Osteocyte (in vitro differentiated cells): ENCODE measurements around the gene SERPING1. TPM values are rescaled to one million over a fixed set of nuclear protein-coding genes. Genes with fewer than 3 reads are reported as not detected.

Source experiments
- DNase-seq: peaks from one replicate; pipeline ENCODE4 v3.0.0; 2021; ENCODE audit warnings: mixed read lengths; ENCODE audit not compliant: unreplicated experiment; ENCODE audit errors: extremely low spot score
- H3K27ac Mint-ChIP-seq: one replicate; pipeline ENCODE4 v1.8.0; 2021; ENCODE audit warnings: mild to moderate bottlenecking, mixed read lengths; ENCODE audit not compliant: unreplicated experiment
- H3K27me3 Mint-ChIP-seq: one replicate; pipeline ENCODE4 v1.8.0; 2021; ENCODE audit warnings: mixed read lengths; ENCODE audit not compliant: unreplicated experiment
- H3K36me3 Mint-ChIP-seq: one replicate; pipeline ENCODE4 v1.8.0; 2021; ENCODE audit warnings: mixed read lengths; ENCODE audit not compliant: unreplicated experiment
- H3K4me1 Mint-ChIP-seq: one replicate; pipeline ENCODE4 v1.8.0; 2021; ENCODE audit warnings: mixed read lengths; ENCODE audit not compliant: unreplicated experiment
- H3K4me3 Mint-ChIP-seq: one replicate; pipeline ENCODE4 v1.8.0; 2021; ENCODE audit warnings: mild to moderate bottlenecking, moderate library complexity, mixed read lengths; ENCODE audit not compliant: unreplicated experiment
- H3K9me3 Mint-ChIP-seq: one replicate; pipeline ENCODE4 v1.8.0; 2021; ENCODE audit warnings: mixed read lengths; ENCODE audit not compliant: unreplicated experiment
- total RNA-seq: library from RNA; stranded (reverse); gene quantifications from 2 replicates; pipeline ENCODE4 v1.2.1, GENCODE V29; 2021
- TF ChIP-seq, protein P1 (sequence below): fragments of 200-600 bp; sonication (generic); IDR thresholded peaks from 2 replicates; pipeline ENCODE4 v1.5.0; 2021; ENCODE audit warnings: antibody characterized with exemption, mild to moderate bottlenecking, moderate library complexity

Gene SERPING1
- total RNA-seq, 1 donor from 2014 or later, result 21.9 TPM

DNA sequence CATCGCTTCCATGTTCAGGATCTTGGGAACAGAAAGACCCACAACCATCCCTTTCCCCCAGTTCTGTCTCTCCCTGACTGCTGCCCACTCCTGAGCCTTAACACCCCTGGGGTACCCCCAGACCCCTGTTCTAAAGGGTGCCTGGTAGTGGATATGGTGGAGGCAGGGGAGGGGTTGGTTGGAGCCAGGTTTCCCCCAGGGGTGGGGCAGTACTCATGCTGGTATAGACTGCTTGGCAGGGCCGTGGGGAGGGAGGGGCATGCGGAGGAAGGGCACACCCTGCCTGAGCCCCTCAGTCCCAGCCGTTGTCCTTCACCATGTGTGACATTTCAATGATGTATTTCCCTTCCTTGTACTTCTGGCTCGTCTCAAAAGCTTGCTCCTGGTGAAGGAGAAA, 48.2 kb downstream of the SERPING1 start:
- H3K4me3 Mint-ChIP-seq, result no peak overlapping the region
- H3K27ac Mint-ChIP-seq, result no peak overlapping the region
- H3K27me3 Mint-ChIP-seq, result peaks cover 57% of the 10 kb centered on the region
- no peaks in the 10 kb centered on the region for H3K36me3 Mint-ChIP-seq
- H3K4me1 Mint-ChIP-seq, result peaks cover 67% of the 10 kb centered on the region
- no peak for DNase-seq
- TF ChIP-seq, protein P1, sequence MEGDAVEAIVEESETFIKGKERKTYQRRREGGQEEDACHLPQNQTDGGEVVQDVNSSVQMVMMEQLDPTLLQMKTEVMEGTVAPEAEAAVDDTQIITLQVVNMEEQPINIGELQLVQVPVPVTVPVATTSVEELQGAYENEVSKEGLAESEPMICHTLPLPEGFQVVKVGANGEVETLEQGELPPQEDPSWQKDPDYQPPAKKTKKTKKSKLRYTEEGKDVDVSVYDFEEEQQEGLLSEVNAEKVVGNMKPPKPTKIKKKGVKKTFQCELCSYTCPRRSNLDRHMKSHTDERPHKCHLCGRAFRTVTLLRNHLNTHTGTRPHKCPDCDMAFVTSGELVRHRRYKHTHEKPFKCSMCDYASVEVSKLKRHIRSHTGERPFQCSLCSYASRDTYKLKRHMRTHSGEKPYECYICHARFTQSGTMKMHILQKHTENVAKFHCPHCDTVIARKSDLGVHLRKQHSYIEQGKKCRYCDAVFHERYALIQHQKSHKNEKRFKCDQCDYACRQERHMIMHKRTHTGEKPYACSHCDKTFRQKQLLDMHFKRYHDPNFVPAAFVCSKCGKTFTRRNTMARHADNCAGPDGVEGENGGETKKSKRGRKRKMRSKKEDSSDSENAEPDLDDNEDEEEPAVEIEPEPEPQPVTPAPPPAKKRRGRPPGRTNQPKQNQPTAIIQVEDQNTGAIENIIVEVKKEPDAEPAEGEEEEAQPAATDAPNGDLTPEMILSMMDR, result no peak
- H3K9me3 Mint-ChIP-seq, result no peaks in the 10 kb centered on the region

DNA sequence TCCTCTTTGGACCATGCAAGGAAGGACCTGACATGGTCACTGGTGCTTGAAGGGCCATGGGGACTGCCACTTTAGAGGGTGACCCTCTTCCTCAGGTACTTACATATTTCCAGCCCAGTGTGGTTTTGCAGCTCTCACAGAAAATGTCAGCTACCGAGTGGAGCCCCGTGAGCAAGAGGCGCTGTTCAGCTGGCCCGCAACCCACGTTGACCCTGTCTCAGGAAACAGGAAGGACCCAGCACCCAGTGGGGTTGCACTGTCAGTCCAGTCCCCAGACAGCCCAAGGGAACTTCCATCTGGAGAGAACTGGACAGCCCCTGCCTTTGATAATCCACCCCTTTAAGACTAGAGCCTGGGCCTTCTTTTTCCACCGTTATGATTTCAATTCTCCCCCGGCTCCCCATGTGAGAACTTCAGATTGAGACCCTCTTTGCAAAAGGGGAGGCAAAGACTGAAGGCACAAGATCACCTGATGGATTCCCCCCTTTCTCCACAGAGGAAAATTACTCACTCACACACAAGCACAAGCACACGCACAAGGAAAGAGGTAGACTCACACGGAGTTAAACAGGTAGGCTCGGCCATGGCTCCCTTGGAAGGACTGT, 48.8 kb downstream of the SERPING1 start:
- Mint-ChIP-seq H3K4me3 (no peak overlapping the region), H3K27ac (no peak overlapping the region), H3K4me1 (peaks cover 61% of the 10 kb centered on the region), H3K9me3 (no peaks in the 10 kb centered on the region), H3K36me3 (no peaks in the 10 kb centered on the region), H3K27me3 (peaks cover 63% of the 10 kb centered on the region)
- TF ChIP-seq, protein P1, result no peak
- DNase-seq, result no peak

DNA sequence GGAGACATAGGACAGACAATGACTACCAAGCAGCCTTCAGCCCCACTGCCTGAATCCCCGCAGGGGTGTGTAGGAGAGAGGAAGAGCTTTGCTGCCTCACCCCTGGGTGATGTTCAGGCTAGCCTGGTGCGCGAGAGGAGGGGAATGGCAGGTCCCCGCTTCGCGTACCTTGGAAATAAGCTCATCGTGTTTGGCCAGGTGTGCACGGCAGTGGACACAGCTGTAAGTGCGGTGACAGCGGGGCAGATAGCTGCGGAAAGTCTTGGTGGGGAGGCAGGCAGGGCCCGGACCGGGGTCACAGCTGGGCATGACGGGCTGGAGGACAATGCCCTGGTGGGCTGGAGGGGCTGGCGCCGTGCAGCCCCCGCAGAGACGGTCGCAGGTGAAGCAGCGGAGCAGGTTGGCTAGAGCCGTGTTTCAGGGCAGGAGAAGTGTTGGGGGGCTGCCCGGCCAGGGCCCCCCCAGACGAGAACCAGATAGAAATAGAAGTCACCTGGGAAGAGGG, 49.4 kb downstream of the SERPING1 start:
- Mint-ChIP-seq H3K27me3 (peaks cover 68% of the 10 kb centered on the region), H3K36me3 (no peaks in the 10 kb centered on the region), H3K4me1 (peaks cover 59% of the 10 kb centered on the region), H3K27ac (no peak overlapping the region), H3K9me3 (no peaks in the 10 kb centered on the region), H3K4me3 (no peak overlapping the region)
- TF ChIP-seq, protein P1, result no peak
- no peak for DNase-seq

DNA sequence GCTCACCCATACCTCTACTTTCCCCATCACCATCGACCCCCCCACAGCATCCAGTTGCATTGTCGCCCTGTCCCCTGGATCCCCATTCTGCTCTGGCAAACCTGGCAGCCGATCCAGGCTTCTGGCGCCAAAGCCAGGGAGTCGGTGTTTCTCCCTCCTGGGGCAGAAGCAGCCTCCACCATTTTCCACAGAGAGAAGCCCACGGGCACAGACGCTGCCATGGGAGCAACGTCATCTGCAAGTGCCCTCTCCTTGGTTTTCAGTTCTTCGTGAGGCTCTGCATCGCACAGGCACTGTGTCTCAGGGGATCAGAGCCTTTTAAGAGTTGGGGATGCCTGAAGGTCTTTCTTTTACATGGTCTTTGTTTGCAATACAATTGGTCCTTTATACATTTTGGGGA, 49.9 kb downstream of the SERPING1 start:
- DNase-seq, result no peak
- no peak overlapping the region for H3K4me3 Mint-ChIP-seq
- peaks cover 68% of the 10 kb centered on the region for H3K27me3 Mint-ChIP-seq
- TF ChIP-seq, protein P1, result no peak
- no peaks in the 10 kb centered on the region for H3K9me3 Mint-ChIP-seq
- no peak overlapping the region for H3K27ac Mint-ChIP-seq
- no peaks in the 10 kb centered on the region for H3K36me3 Mint-ChIP-seq
- peaks cover 59% of the 10 kb centered on the region for H3K4me1 Mint-ChIP-seq

DNA sequence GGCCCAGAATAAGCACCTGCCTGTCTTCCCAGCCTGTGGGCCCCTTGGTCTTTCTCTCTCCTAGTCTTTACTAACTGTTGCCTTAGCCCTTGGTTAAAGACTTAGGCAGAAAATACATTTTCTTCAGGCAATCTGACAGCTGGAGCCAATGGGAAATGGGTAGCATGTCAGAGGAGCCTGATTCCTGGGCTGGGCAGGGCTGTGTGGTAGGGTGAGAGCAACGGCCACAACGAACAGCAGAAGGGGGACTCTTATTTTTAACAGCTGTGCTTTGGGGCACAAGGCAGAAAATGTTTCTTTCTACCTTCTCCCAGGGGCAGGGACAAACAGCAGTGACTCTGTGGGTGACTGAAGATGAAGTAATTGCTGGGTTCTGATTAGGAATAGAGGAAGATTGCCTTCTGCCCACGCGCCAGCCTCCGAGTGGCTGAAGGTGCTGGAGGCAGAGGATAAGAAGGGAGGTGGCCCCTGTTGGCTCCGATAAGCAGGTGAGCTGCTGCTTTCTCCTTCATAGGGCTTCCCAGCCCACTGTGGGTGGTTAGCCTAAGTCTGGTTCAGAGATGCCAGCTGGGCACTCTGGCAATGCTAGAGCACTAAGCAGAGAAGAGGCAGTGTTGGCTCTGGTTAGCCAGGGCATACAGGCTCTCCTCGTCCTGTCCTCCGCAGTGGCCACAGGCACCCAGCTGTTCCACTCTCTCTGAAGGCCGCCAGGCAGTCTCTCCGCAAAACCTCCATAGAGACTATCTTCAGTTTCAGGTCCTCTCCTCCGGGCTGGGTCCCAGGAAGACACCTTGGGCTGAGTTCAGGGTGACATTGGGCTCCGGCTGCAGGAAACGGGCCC, 50.7 kb downstream of the SERPING1 start:
- no peak for DNase-seq
- H3K27ac Mint-ChIP-seq, result no peak overlapping the region
- peak overlapping the region; percentile 73 for H3K4me3 Mint-ChIP-seq
- H3K4me1 Mint-ChIP-seq, result peaks cover 65% of the 10 kb centered on the region
- peaks cover 72% of the 10 kb centered on the region for H3K27me3 Mint-ChIP-seq
- no peaks in the 10 kb centered on the region for H3K36me3 Mint-ChIP-seq
- TF ChIP-seq, protein P1, result no peak
- H3K9me3 Mint-ChIP-seq, result no peaks in the 10 kb centered on the region
